Mesenchymal stem cell (in vitro differentiated cells and primary cell): ENCODE measurements around the gene CDH15.

Source experiments
- DNase-seq: peaks from one replicate; pipeline ENCODE4 v3.0.0-alpha.2; 2013
- H2AFZ ChIP-seq: one replicate; pipeline ENCODE4 v1.6.1; 2013; ENCODE audit warnings: low read depth, mild to moderate bottlenecking, control low read depth, inconsistent platforms, low read length, moderate library complexity
- H2AK5ac ChIP-seq: 2 replicates; pipeline ENCODE4 v1.6.1; 2013; ENCODE audit warnings: low read length, moderate library complexity, mild to moderate bottlenecking, inconsistent platforms; ENCODE audit not compliant: severe bottlenecking
- H2BK120ac ChIP-seq: one replicate; pipeline ENCODE4 v1.6.1; 2013; ENCODE audit warnings: low read depth, mild to moderate bottlenecking, inconsistent platforms, low read length, moderate library complexity
- H2BK12ac ChIP-seq, 2 experiments: one replicate each; pipeline ENCODE4 v1.6.1; 2013; ENCODE audit warnings: inconsistent platforms in 2 of 2, low read length in 2 of 2, mild to moderate bottlenecking in 2 of 2, moderate library complexity in 2 of 2, control low read depth in 1 of 2
- H2BK15ac ChIP-seq: one replicate; pipeline ENCODE4 v1.6.1; 2013; ENCODE audit warnings: mild to moderate bottlenecking, low read depth, inconsistent platforms; ENCODE audit not compliant: poor library complexity, severe bottlenecking
- H2BK5ac ChIP-seq: 2 replicates; pipeline ENCODE4 v1.6.1; 2013; ENCODE audit warnings: low read depth, mild to moderate bottlenecking, low read length, control low read depth, inconsistent platforms; ENCODE audit not compliant: poor library complexity, severe bottlenecking
- H3K14ac ChIP-seq, 2 experiments: one replicate each; pipeline ENCODE4 v1.6.1; 2013; ENCODE audit warnings: inconsistent platforms in 2 of 2, low read length in 2 of 2, control low read depth in 1 of 2, mild to moderate bottlenecking in 1 of 2, moderate library complexity in 1 of 2
- H3K18ac ChIP-seq, 2 experiments: one replicate each; pipeline ENCODE4 v1.6.1; 2013; ENCODE audit warnings: inconsistent platforms in 2 of 2, low read length in 2 of 2, control low read depth in 1 of 2, low read depth in 1 of 2, mild to moderate bottlenecking in 1 of 2
- H3K23ac ChIP-seq, 2 experiments: one replicate each; pipeline ENCODE4 v1.6.1; 2013; ENCODE audit warnings: inconsistent platforms in 2 of 2, low read length in 2 of 2, mild to moderate bottlenecking in 2 of 2, moderate library complexity in 2 of 2, control low read depth in 1 of 2
- H3K27ac ChIP-seq: 2 replicates; pipeline ENCODE4 v1.5.1; 2013; ENCODE audit warnings: mild to moderate bottlenecking, moderate library complexity, low read length, control low read depth, inconsistent platforms; ENCODE audit not compliant: poor library complexity, severe bottlenecking
- H3K27me3 ChIP-seq, 2 experiments: 2 replicates each; pipeline versions ENCODE4 v1.6.1 to v1.7.0; 2013; ENCODE audit warnings: low read length in 2 of 2, mild to moderate bottlenecking in 2 of 2, moderate library complexity in 2 of 2, control low read depth in 1 of 2, inconsistent platforms in 1 of 2; ENCODE audit not compliant: control insufficient read depth in 1 of 2, insufficient read depth in 1 of 2
- H3K36me3 ChIP-seq, 2 experiments: 2 replicates each; pipeline versions ENCODE4 v1.6.1 to v1.7.0; 2013; ENCODE audit warnings: low read length in 2 of 2, control low read depth in 1 of 2, inconsistent platforms in 1 of 2, low read depth in 1 of 2, mild to moderate bottlenecking in 1 of 2; ENCODE audit not compliant: insufficient read depth in 2 of 2, control insufficient read depth in 1 of 2
- H3K4ac ChIP-seq, 2 experiments: one replicate each; pipeline ENCODE4 v1.6.1; 2013; ENCODE audit warnings: inconsistent platforms in 2 of 2, low read length in 2 of 2, mild to moderate bottlenecking in 2 of 2, moderate library complexity in 2 of 2, control low read depth in 1 of 2, low read depth in 1 of 2
- H3K4me1 ChIP-seq: 2 replicates; pipeline ENCODE4 v1.6.1; 2013; ENCODE audit warnings: low read depth, low read length, control low read depth; ENCODE audit not compliant: control insufficient read depth, insufficient read depth
- H3K4me2 ChIP-seq: 2 replicates; pipeline ENCODE4 v1.6.1; 2013; ENCODE audit warnings: low read length, mild to moderate bottlenecking, inconsistent platforms; ENCODE audit not compliant: poor library complexity, severe bottlenecking
- H3K4me3 ChIP-seq, 2 experiments: 2 replicates each; pipeline versions ENCODE4 v1.5.1 to v1.7.0; 2013; ENCODE audit warnings: low read length in 2 of 2, mild to moderate bottlenecking in 2 of 2, control low read depth in 1 of 2, low read depth in 1 of 2; ENCODE audit not compliant: insufficient read depth in 1 of 2
- H3K79me1 ChIP-seq: replicated peaks from 2 replicates; pipeline ENCODE4 v1.6.1; 2013; ENCODE audit warnings: mild to moderate bottlenecking, control low read depth, low read length, inconsistent platforms; ENCODE audit not compliant: poor library complexity, severe bottlenecking
- H3K9ac ChIP-seq: 2 replicates; pipeline ENCODE4 v1.7.0; 2013; ENCODE audit warnings: mild to moderate bottlenecking, low read length, moderate library complexity
- H3K9me3 ChIP-seq: 2 replicates; pipeline ENCODE4 v1.7.0; 2013; ENCODE audit warnings: mild to moderate bottlenecking, low read length; ENCODE audit not compliant: control insufficient read depth
- H4K8ac ChIP-seq: one replicate; pipeline ENCODE4 v1.6.1; 2013; ENCODE audit warnings: inconsistent platforms, mild to moderate bottlenecking, low read length, moderate library complexity
- H4K91ac ChIP-seq: one replicate; pipeline ENCODE4 v1.6.1; 2013; ENCODE audit warnings: mild to moderate bottlenecking, low read length, inconsistent platforms
- WGBS: methylation state at CpG from one replicate; pipeline ENCODE4 v1.1.7; 2013; ENCODE audit warnings: mixed read lengths; 5-methylcytosine and 5-hydroxymethylcytosine counted together

CDH15 gene

DNA sequence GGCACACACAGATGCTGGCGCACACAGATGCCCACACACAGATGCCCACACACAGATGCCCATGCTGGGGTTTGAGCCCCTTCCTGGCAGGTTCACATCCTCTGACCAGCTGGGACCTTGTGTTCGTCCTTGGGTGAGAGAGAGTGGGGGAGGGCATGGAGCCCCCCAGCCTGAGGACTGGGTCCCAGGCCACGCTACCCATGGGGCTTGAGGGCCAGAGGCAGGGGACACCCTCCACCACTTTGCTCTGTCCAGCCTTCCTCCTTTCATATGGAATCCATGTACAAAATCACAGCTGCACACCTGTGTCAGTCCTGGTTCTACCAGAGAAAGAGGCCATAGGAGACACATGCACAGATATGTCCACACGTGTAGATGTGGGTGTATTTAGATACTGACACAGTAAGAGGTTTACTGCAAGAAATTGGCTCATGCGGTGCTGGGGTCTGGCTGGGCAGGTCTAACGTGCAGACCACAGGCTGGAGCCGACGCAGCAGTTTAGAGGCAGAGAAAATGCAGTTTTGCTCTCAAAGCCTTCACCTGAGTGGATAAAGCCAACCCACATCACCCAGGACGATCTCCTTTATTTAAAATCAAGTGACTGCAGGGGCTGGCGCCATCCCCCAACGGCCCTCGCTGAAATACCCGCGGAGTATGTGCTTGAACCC is 17.9 kb downstream of the CDH15 start:
- no peak for DNase-seq
- Histone ChIP-seq H2BK15ac (no peak overlapping the region), H3K27ac (no peak overlapping the region), H3K36me3 (no peaks in the 10 kb centered on the region), H2AK5ac (no peak overlapping the region), H3K4ac (no peak overlapping the region), H3K23ac (no peak overlapping the region), H3K9me3 (no peaks in the 10 kb centered on the region), H3K18ac (no peak overlapping the region), H4K91ac (no peak overlapping the region), H3K9ac (no peak overlapping the region), H2AFZ (no peak overlapping the region), H2BK12ac (no peak overlapping the region), H3K4me2 (no peak overlapping the region), H3K4me3 (no peak overlapping the region), H3K79me1 (no peaks in the 10 kb centered on the region), H3K27me3 (peaks cover 0 to 31% of the 10 kb centered on the region in 2 experiments), H3K4me1 (peaks cover 12% of the 10 kb centered on the region), H2BK120ac (no peak overlapping the region), H2BK5ac (no peak overlapping the region), H4K8ac (no peak overlapping the region), H3K14ac (no peak overlapping the region)
- 78% methylated on average over 14 of the region's 14 CpGs for WGBS

DNA sequence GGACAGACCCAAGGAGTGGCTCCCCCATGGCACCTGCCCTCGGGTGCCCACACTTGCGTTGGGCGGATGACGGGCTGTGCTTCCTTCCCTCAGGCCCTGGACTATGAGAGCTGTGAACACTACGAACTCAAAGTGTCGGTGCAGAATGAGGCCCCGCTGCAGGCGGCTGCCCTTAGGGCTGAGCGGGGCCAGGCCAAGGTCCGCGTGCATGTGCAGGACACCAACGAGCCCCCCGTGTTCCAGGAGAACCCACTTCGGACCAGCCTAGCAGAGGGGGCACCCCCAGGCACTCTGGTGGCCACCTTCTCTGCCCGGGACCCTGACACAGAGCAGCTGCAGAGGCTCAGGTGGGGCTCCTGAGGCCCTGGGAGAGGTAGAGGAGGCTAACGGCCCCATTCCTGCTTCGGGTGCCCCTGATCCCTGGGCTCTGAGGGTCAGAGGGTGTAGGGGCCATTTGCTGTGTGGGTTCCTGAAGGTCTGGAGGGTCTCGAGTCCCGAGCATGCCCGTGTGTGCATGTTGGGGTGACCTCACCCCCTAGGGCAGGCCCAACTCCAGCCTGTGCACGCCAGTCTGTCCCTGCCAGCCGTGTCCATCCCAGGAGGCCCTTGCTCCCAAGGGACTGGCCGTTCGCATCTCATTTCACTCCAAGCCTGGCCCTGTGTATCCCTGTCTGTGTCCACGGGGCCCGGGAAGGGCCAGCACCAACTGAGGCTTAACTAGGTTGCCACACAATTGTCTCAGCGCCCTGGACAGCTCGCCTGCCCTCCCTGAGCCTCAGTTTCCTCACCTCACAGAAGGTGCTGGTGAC is 18.8 kb downstream of the CDH15 start:
- H3K23ac ChIP-seq: no peak overlapping the region
- no peak overlapping the region for H2BK120ac ChIP-seq
- no peak overlapping the region for H2AFZ ChIP-seq
- no peak overlapping the region for H2BK12ac ChIP-seq
- H3K4me3 ChIP-seq: no peak overlapping the region
- H3K4me2 ChIP-seq: no peak overlapping the region
- no peak overlapping the region for H3K27ac ChIP-seq
- H2BK15ac ChIP-seq: no peak overlapping the region
- no peak overlapping the region for H2BK5ac ChIP-seq
- no peak overlapping the region for H4K8ac ChIP-seq
- no peaks in the 10 kb centered on the region for H3K9me3 ChIP-seq
- no peak overlapping the region for H3K14ac ChIP-seq
- H4K91ac ChIP-seq: no peak overlapping the region
- no peak for DNase-seq
- H3K27me3 ChIP-seq: peaks cover 0 to 35% of the 10 kb centered on the region in 2 experiments
- H3K79me1 ChIP-seq: no peaks in the 10 kb centered on the region
- peaks cover 12% of the 10 kb centered on the region for H3K4me1 ChIP-seq
- no peak overlapping the region for H3K4ac ChIP-seq
- no peak overlapping the region for H2AK5ac ChIP-seq
- no peak overlapping the region for H3K9ac ChIP-seq
- WGBS: 85% methylated on average over 28 of the region's 28 CpGs
- H3K18ac ChIP-seq: no peak overlapping the region
- H3K36me3 ChIP-seq: no peaks in the 10 kb centered on the region

DNA sequence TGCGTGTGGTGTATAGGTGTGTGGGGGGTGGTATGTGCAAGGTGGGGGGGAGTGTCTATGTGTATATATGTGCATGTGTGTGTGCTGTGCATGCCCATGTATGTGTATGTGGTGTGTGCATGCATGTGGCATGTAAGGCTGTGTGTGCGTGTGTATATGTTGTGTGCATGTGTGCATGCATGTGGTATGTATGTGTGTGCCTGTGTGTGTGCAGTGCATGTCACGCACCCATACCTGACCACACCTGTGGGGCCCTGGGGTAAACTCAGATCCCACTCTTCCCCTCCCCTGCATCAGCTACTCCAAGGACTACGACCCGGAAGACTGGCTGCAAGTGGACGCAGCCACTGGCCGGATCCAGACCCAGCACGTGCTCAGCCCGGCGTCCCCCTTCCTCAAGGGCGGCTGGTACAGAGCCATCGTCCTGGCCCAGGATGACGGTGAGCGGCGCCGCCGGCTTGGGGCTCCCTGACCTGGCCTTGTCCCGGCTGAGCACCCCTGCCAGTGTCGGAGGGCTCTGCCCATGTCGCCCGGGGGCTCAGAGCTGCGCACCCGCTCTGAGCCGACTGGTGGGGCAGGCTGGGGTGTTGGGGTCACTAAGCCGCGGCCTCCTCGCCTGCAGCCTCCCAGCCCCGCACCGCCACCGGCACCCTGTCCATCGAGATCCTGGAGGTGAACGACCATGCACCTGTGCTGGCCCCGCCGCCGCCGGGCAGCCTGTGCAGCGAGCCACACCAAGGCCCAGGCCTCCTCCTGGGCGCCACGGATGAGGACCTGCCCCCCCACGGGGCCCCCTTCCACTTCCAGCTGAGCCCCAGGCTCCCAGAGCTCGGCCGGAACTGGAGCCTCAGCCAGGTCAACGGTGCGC is 19.7 kb downstream of the CDH15 start:
- no peak overlapping the region for H2BK12ac ChIP-seq
- H4K91ac ChIP-seq: no peak overlapping the region
- no peaks in the 10 kb centered on the region for H3K9me3 ChIP-seq
- H2AFZ ChIP-seq: no peak overlapping the region
- H3K9ac ChIP-seq: no peak overlapping the region
- WGBS: 87% methylated on average over 37 of the region's 44 CpGs
- H4K8ac ChIP-seq: no peak overlapping the region
- peak overlapping the region in 1 of 2 experiments; percentile 14 for H3K4me3 ChIP-seq
- no peak overlapping the region for H3K4ac ChIP-seq
- H3K4me2 ChIP-seq: peak overlapping the region; percentile 16
- no peak for DNase-seq
- no peak overlapping the region for H3K14ac ChIP-seq
- no peaks in the 10 kb centered on the region for H3K36me3 ChIP-seq
- H3K27me3 ChIP-seq: peaks cover 0 to 31% of the 10 kb centered on the region in 2 experiments
- no peak overlapping the region for H2BK5ac ChIP-seq
- no peak overlapping the region for H3K27ac ChIP-seq
- no peak overlapping the region for H3K18ac ChIP-seq
- H2BK120ac ChIP-seq: no peak overlapping the region
- no peaks in the 10 kb centered on the region for H3K79me1 ChIP-seq
- no peak overlapping the region for H2BK15ac ChIP-seq
- no peak overlapping the region for H3K23ac ChIP-seq
- H2AK5ac ChIP-seq: no peak overlapping the region
- peaks cover 12% of the 10 kb centered on the region for H3K4me1 ChIP-seq

DNA sequence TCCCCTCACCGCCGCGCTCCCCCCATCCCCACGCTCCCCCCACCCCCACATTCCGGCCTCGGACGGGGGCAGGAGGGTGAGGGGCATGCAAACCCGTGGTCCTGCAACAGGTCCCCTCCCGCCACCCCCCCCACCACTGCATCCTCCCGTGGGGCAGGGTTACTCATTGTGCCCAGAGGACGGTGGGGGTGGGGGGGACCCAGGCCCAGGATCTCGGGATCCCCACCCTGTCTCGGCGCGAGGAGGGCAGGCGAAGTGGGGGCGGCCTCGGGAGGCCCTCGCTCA is 20.3 kb downstream of the CDH15 start:
- whole genome bisulfite sequencing: 14% methylated on average over 9 of the region's 19 CpGs
- Histone ChIP-seq H2BK120ac (peak overlapping the region; percentile 81), H2AFZ (peak overlapping the region; percentile 79), H2BK12ac (peak overlapping the region in 1 of 2 experiments; percentile 30), H3K9ac (no peak overlapping the region), H3K36me3 (peaks cover 0 to under 1% of the 10 kb centered on the region in 2 experiments), H4K91ac (peak overlapping the region; percentile 61), H3K4me1 (peaks cover 12% of the 10 kb centered on the region), H3K23ac (peak overlapping the region in 1 of 2 experiments; percentile 26), H3K4me2 (peak overlapping the region; percentile 98), H3K79me1 (no peaks in the 10 kb centered on the region), H2BK15ac (no peak overlapping the region), H3K4ac (no peak overlapping the region), H3K9me3 (no peaks in the 10 kb centered on the region), H3K18ac (peak overlapping the region; percentile 80 to 92), H2AK5ac (no peak overlapping the region), H3K4me3 (peak overlapping the region; percentile 60 to 70), H2BK5ac (no peak overlapping the region), H3K27me3 (peaks cover 0 to 31% of the 10 kb centered on the region in 2 experiments), H3K14ac (peak overlapping the region in 1 of 2 experiments; percentile 83), H3K27ac (no peak overlapping the region), H4K8ac (peak overlapping the region; percentile 96)
- no peak for DNase-seq
